ENCODE data around the gene CCDC88C. TPM values are rescaled to one million over a fixed set of nuclear protein-coding genes. Genes with fewer than 3 reads are reported as not detected.

CCDC88C gene
- total and polyA plus RNA-seq, 9 donors: 7.4 to 13.1 (median 12.1) TPM

- Histone ChIP-seq H3K9me3 (replicated peaks; ENCODE audit: control insufficient read depth, low read depth, low read length) (no peaks in the 10 kb centered on the region), H3K36me3 (ENCODE audit: control insufficient read depth, insufficient read depth, low read length) (peaks cover 16% of the 10 kb centered on the region), H3K27ac (ENCODE audit: low read length) (peak overlapping the region; percentile 66), H3K4me1 (ENCODE audit: control insufficient read depth, insufficient read depth, low read length) (peaks cover 26% of the 10 kb centered on the region), H3K4me3 (ENCODE audit: low read length) (no peak overlapping the region), H3K27me3 (ENCODE audit: control insufficient read depth, insufficient read depth, low read length) (no peaks in the 10 kb centered on the region)
- 75% methylated on average over 4 of the region's 12 CpGs for WGBS (ENCODE audit: insufficient coverage)
- DNase-seq: no peak
Observed at GRCh38 chr14:91342206-91342760, 75.3 kb downstream of the CCDC88C start.

- Histone ChIP-seq H3K4me1 (ENCODE audit: control insufficient read depth, insufficient read depth, low read length) (peaks cover 31% of the 10 kb centered on the region), H3K27me3 (ENCODE audit: control insufficient read depth, insufficient read depth, low read length) (no peaks in the 10 kb centered on the region), H3K27ac (ENCODE audit: low read length) (peak overlapping the region; percentile 66), H3K9me3 (replicated peaks; ENCODE audit: control insufficient read depth, low read depth, low read length) (no peaks in the 10 kb centered on the region), H3K36me3 (ENCODE audit: control insufficient read depth, insufficient read depth, low read length) (peaks cover 19% of the 10 kb centered on the region), H3K4me3 (ENCODE audit: low read length) (no peak overlapping the region)
- WGBS (ENCODE audit: insufficient coverage): 45% methylated on average over 7 of the region's 7 CpGs
- DNase-seq: no peak
Observed at GRCh38 chr14:91341751-91342154, 75.9 kb downstream of the CCDC88C start.

- Histone ChIP-seq H3K27me3 (ENCODE audit: control insufficient read depth, insufficient read depth, low read length) (no peaks in the 10 kb centered on the region), H3K9me3 (replicated peaks; ENCODE audit: control insufficient read depth, low read depth, low read length) (no peaks in the 10 kb centered on the region), H3K4me3 (ENCODE audit: low read length) (no peak overlapping the region), H3K27ac (ENCODE audit: low read length) (peak overlapping the region; percentile 66), H3K36me3 (ENCODE audit: control insufficient read depth, insufficient read depth, low read length) (peaks cover 20% of the 10 kb centered on the region), H3K4me1 (ENCODE audit: control insufficient read depth, insufficient read depth, low read length) (peaks cover 31% of the 10 kb centered on the region)
- 86% methylated on average over 1 of the region's 2 CpGs for WGBS (ENCODE audit: insufficient coverage)
- DNase-seq: peak; percentile 72
Observed at GRCh38 chr14:91341334-91341733, 76.3 kb downstream of the CCDC88C start.

- DNase-seq: no peak
- H3K36me3 ChIP-seq (ENCODE audit: control insufficient read depth, insufficient read depth, low read length): peaks cover 20% of the 10 kb centered on the region
- no peak overlapping the region for H3K27ac ChIP-seq (ENCODE audit: low read length)
- H3K9me3 ChIP-seq (replicated peaks; ENCODE audit: control insufficient read depth, low read depth, low read length): no peaks in the 10 kb centered on the region
- 93% methylated on average over 20 of the region's 30 CpGs for WGBS (ENCODE audit: insufficient coverage)
- no peaks in the 10 kb centered on the region for H3K27me3 ChIP-seq (ENCODE audit: control insufficient read depth, insufficient read depth, low read length)
- peaks cover 31% of the 10 kb centered on the region for H3K4me1 ChIP-seq (ENCODE audit: control insufficient read depth, insufficient read depth, low read length)
- no peak overlapping the region for H3K4me3 ChIP-seq (ENCODE audit: low read length)
Observed at GRCh38 chr14:91339671-91340369, 77.8 kb downstream of the CCDC88C start.

DNA sequence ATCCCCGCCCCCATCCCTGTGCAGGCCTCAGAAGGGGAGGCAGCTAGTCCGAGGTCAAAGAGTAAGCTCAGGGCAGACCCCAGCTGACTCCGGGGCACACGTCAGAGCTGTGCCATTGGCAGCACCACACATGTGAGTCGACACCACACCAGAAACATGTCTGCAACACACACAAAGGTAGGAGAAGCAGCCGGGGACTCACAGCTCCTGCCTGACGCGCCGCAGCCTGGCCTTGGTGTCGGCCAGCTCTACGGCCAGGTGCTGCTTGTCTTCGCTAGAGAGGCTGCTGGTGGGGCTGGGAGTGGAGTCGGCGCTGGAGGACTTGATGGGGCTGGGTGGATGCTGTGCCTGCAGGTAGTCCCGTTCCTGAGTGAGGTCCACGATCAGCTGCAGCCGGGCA, 78.5 kb downstream of the CCDC88C start:
- no peak overlapping the region for H3K27ac ChIP-seq (ENCODE audit: low read length)
- peaks cover 31% of the 10 kb centered on the region for H3K4me1 ChIP-seq (ENCODE audit: control insufficient read depth, insufficient read depth, low read length)
- H3K4me3 ChIP-seq (ENCODE audit: low read length): no peak overlapping the region
- no peak for DNase-seq
- WGBS (ENCODE audit: insufficient coverage): 83% methylated on average over 16 of the region's 17 CpGs
- no peaks in the 10 kb centered on the region for H3K9me3 ChIP-seq (replicated peaks; ENCODE audit: control insufficient read depth, low read depth, low read length)
- no peaks in the 10 kb centered on the region for H3K27me3 ChIP-seq (ENCODE audit: control insufficient read depth, insufficient read depth, low read length)
- peaks cover 20% of the 10 kb centered on the region for H3K36me3 ChIP-seq (ENCODE audit: control insufficient read depth, insufficient read depth, low read length)

GRCh38 chr14:91338379-91338778, 79.2 kb downstream of the CCDC88C start:
- WGBS (ENCODE audit: insufficient coverage): 59% methylated on average over 3 of the region's 7 CpGs
- peak overlapping the region; percentile 20 for H3K27ac ChIP-seq (ENCODE audit: low read length)
- peaks cover 34% of the 10 kb centered on the region for H3K4me1 ChIP-seq (ENCODE audit: control insufficient read depth, insufficient read depth, low read length)
- no peak overlapping the region for H3K4me3 ChIP-seq (ENCODE audit: low read length)
- no peaks in the 10 kb centered on the region for H3K9me3 ChIP-seq (replicated peaks; ENCODE audit: control insufficient read depth, low read depth, low read length)
- H3K36me3 ChIP-seq (ENCODE audit: control insufficient read depth, insufficient read depth, low read length): peaks cover 20% of the 10 kb centered on the region
- no peak for DNase-seq
- H3K27me3 ChIP-seq (ENCODE audit: control insufficient read depth, insufficient read depth, low read length): no peaks in the 10 kb centered on the region

GRCh38 chr14:91337699-91338335, 79.8 kb downstream of the CCDC88C start:
- DNase-seq: peak; percentile 88
- H3K9me3 ChIP-seq (replicated peaks; ENCODE audit: control insufficient read depth, low read depth, low read length): no peaks in the 10 kb centered on the region

DNA sequence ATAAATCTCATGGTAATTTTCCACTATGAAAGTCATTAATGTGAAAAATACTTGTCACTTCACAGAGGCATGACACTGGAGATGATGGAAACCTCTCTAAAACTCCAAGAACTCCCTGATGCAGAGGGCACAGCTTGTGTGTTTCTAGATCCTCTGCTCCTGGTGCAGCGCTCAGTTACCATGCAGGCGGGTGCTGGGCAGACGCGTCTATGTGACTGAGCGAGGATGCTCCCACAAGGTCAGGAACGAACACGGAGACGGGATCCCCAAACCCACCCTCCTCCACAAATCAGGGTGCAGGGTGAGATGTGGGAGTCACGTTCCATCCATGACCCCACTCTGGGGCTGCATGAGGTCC, 81.5 kb downstream of the CCDC88C start:
- H3K4me1 ChIP-seq (ENCODE audit: control insufficient read depth, insufficient read depth, low read length): peaks cover 40% of the 10 kb centered on the region
- H3K27me3 ChIP-seq (ENCODE audit: control insufficient read depth, insufficient read depth, low read length): no peaks in the 10 kb centered on the region
- H3K27ac ChIP-seq (ENCODE audit: low read length): no peak overlapping the region
- no peaks in the 10 kb centered on the region for H3K9me3 ChIP-seq (replicated peaks; ENCODE audit: control insufficient read depth, low read depth, low read length)
- DNase-seq: no peak
- H3K4me3 ChIP-seq (ENCODE audit: low read length): no peak overlapping the region
- H3K36me3 ChIP-seq (ENCODE audit: control insufficient read depth, insufficient read depth, low read length): peaks cover 20% of the 10 kb centered on the region
- 90% methylated on average over 5 of the region's 9 CpGs for WGBS (ENCODE audit: insufficient coverage)

More at GRCh38 chr14:91337699-91338335, 79.8 kb downstream of the CCDC88C start:
- Histone ChIP-seq H3K4me1 (ENCODE audit: control insufficient read depth, insufficient read depth, low read length) (peaks cover 36% of the 10 kb centered on the region), H3K4me3 (ENCODE audit: low read length) (no peak overlapping the region), H3K27me3 (ENCODE audit: control insufficient read depth, insufficient read depth, low read length) (no peaks in the 10 kb centered on the region), H3K36me3 (ENCODE audit: control insufficient read depth, insufficient read depth, low read length) (peaks cover 20% of the 10 kb centered on the region), H3K27ac (ENCODE audit: low read length) (peak overlapping the region; percentile 20)
- 51% methylated on average over 20 of the region's 23 CpGs for WGBS (ENCODE audit: insufficient coverage)

DNA sequence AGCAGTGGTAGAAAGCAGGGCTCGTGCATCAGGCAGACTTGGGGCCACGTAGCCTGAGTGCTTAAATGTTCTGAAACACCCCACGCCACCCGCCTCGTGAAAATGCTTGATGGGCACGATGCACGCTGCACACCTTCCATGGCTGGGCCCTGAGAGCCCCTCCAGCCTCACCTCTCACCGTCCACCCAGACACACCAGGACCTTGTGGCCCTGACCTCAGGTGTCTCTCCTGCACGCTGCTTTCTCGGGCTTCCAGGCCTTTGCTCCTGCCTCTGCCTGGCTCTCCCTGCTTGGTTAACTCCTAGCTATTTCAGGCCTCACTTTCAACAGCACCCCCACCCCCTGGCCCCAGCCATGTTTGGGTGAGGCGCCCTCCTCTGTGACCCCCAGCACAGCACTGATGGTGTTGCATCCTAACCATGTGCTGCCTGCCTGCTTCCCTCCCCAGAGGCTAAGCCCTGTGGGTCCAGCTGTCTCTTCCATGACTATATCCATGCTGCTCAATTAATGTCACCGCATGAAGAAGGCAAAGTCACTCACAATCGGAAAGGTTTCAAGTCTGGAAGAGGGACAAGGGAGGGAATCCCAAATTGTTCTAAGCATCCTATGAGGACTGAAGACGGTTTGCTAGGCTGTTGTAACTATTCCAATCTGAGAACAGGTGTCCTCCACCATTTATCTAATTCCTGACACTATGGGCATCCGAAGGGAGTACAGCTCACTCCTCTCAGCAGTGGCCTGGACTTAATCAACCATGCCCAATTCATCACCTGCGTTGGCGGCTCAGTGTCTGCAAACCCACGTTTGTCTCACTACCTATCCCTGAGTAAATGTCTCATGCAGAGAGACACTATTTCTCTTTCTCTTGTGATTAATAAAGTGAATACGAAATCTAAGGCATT, 82.2 kb downstream of the CCDC88C start:
- Histone ChIP-seq H3K27me3 (ENCODE audit: control insufficient read depth, insufficient read depth, low read length) (no peaks in the 10 kb centered on the region), H3K4me3 (ENCODE audit: low read length) (no peak overlapping the region), H3K36me3 (ENCODE audit: control insufficient read depth, insufficient read depth, low read length) (peaks cover 20% of the 10 kb centered on the region), H3K4me1 (ENCODE audit: control insufficient read depth, insufficient read depth, low read length) (peaks cover 45% of the 10 kb centered on the region), H3K27ac (ENCODE audit: low read length) (no peak overlapping the region), H3K9me3 (replicated peaks; ENCODE audit: control insufficient read depth, low read depth, low read length) (no peaks in the 10 kb centered on the region)
- WGBS (ENCODE audit: insufficient coverage): 84% methylated on average over 14 of the region's 19 CpGs
- no peak for DNase-seq

DNA sequence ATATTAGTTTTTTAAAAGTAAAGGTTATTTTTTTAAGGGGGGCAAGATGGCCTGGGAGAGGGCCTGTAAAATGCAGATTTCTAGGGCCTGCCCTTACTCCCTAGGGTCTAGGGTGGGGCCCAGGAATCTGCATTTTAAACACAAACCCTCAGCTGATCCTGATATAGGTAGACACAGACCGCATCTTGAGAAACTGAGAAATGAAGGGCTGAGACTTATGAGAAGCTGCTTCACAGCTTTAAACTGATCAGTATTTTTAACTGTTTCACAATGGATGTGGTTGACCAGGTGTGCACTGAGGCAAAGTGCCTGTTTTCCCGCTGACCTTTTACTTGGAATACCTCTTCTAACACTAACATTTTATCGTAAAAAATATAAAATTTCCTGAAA, 84.0 kb downstream of the CCDC88C start:
- H3K4me3 ChIP-seq (ENCODE audit: low read length): no peak overlapping the region
- no peak for DNase-seq
- peaks cover 62% of the 10 kb centered on the region for H3K4me1 ChIP-seq (ENCODE audit: control insufficient read depth, insufficient read depth, low read length)
- WGBS (ENCODE audit: insufficient coverage): 92% methylated on average over 2 of the region's 3 CpGs
- H3K9me3 ChIP-seq (replicated peaks; ENCODE audit: control insufficient read depth, low read depth, low read length): no peaks in the 10 kb centered on the region
- H3K36me3 ChIP-seq (ENCODE audit: control insufficient read depth, insufficient read depth, low read length): peaks cover 16% of the 10 kb centered on the region
- H3K27ac ChIP-seq (ENCODE audit: low read length): peak overlapping the region; percentile 53
- no peaks in the 10 kb centered on the region for H3K27me3 ChIP-seq (ENCODE audit: control insufficient read depth, insufficient read depth, low read length)

Data from muscle of leg (tissue), 11 donors.